ENCODE measurements around the gene SLC16A12.

GRCh38 chr10:89543841-89544240 is 8.4 kb upstream of the SLC16A12 start:
- TF ChIP-seq CTCF (IDR thresholded peaks at IDR 0.05; ENCODE audit: extremely low read depth in 1 of 2, insufficient read depth in 1 of 2, low read depth in 1 of 2, low read length in 2 of 2) (no peak), EZH2 (IDR thresholded peaks at IDR 0.05; ENCODE audit: borderline replicate concordance, low read depth, low read length, severe bottlenecking) (no peak), GATA2 (IDR thresholded peaks at IDR 0.05; ENCODE audit: insufficient read depth, insufficient read length, low read depth, low read length) (no peak), POLR2AphosphoS5 (IDR thresholded peaks at IDR 0.05; ENCODE audit: insufficient read depth, low read depth, low read length) (no peak), MAX (IDR thresholded peaks at IDR 0.05; ENCODE audit: insufficient read depth, insufficient read length) (no peak)

All from endothelial cell of umbilical vein (primary cell).